Type B pancreatic cell (in vitro differentiated cells): ENCODE measurements around the gene HTR1D. TPM values are rescaled to one million over a fixed set of nuclear protein-coding genes. Genes with fewer than 3 reads are reported as not detected.

Experiments
- DNase-seq: peaks from one replicate; pipeline ENCODE4 v3.0.0; 2021; ENCODE audit warnings: mixed read lengths; ENCODE audit not compliant: unreplicated experiment; ENCODE audit errors: extremely low spot score
- H3K27ac Mint-ChIP-seq: 2 replicates; pipeline ENCODE4 v1.8.0; 2021; ENCODE audit warnings: mild to moderate bottlenecking, mixed read lengths
- H3K27me3 Mint-ChIP-seq: 2 replicates; pipeline ENCODE4 v1.8.0; 2021; ENCODE audit warnings: mixed read lengths
- H3K36me3 Mint-ChIP-seq: 2 replicates; pipeline ENCODE4 v1.8.0; 2021; ENCODE audit warnings: mixed read lengths
- H3K4me1 Mint-ChIP-seq: one replicate; pipeline ENCODE4 v1.8.0; 2021; ENCODE audit warnings: mixed read lengths; ENCODE audit not compliant: unreplicated experiment
- H3K4me3 Mint-ChIP-seq: 2 replicates; pipeline ENCODE4 v1.8.0; 2021; ENCODE audit warnings: mild to moderate bottlenecking, mixed read lengths
- H3K9me3 Mint-ChIP-seq: 2 replicates; pipeline ENCODE4 v1.8.0; 2021; ENCODE audit warnings: mixed read lengths
- CTCF ChIP-seq: fragments of 200-600 bp; sonication (generic); conservative IDR thresholded peaks from 2 replicates; pipeline ENCODE4 v1.5.0; 2021; ENCODE audit warnings: antibody characterized with exemption, mild to moderate bottlenecking
- total RNA-seq: library from RNA; stranded (reverse); gene quantifications from 2 replicates; pipeline ENCODE4 v1.2.1, GENCODE V29; 2021; ENCODE audit warnings: low replicate concordance

The HTR1D gene
- total RNA-seq, 1 donor from 2014 or later = 0.92 TPM

GRCh38 chr1:23188434-23188884, 28.8 kb downstream of the HTR1D start:
- no peak for TF ChIP-seq CTCF
- peak overlapping the region; percentile 93 for H3K27ac Mint-ChIP-seq
- no peak for DNase-seq

DNA sequence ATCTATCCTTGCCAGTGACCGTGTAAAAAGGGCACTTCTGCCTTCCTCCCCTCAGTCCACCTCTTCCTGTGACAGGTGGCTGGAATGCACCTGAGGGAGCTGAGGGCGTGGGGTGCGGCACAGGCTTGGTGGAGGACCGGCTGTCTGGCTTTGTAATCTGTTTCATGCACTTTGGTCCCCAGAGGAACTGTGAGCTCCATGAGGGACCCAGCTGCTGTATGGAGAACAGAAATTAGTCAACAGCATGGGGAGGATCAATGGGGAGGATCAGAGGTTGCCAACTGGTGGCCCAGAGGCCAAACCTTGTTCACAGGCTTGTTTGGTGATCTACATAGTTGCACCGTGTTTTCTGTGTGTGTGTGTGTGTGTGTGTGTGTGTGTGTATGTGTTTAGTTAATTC, 29.7 kb downstream of the HTR1D start:
- Mint-ChIP-seq H3K9me3 (no peaks in the 10 kb centered on the region), H3K36me3 (no peaks in the 10 kb centered on the region), H3K4me1 (no peaks in the 10 kb centered on the region), H3K27me3 (peaks cover 13% of the 10 kb centered on the region), H3K27ac (peak overlapping the region; percentile 93), H3K4me3 (no peak overlapping the region)
- DNase-seq = no peak
- TF ChIP-seq CTCF = no peak

More at GRCh38 chr1:23188434-23188884, 28.8 kb downstream of the HTR1D start:
- no peak overlapping the region for H3K4me3 Mint-ChIP-seq
- H3K9me3 Mint-ChIP-seq = no peaks in the 10 kb centered on the region
- no peaks in the 10 kb centered on the region for H3K36me3 Mint-ChIP-seq
- H3K4me1 Mint-ChIP-seq = no peaks in the 10 kb centered on the region
- H3K27me3 Mint-ChIP-seq = peaks cover 10% of the 10 kb centered on the region

DNA sequence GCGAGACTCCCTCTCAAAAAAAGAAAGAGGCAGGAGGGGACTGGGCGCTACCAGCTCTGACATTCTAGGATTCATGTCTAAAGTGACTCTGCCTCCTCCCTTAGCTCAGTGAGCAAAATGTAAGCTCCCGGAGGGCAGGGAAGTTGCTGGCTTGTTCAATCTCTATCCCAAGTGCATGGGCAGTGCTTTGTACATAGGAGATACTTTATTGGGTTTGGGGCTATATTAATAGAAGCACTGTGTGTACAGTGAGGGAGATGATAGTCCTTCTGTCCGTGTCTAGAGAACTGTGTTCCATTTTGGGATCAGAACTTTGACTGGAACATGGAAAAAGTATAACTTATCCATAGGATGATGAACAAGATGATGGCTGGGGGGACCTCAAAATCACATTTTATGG, 31.9 kb downstream of the HTR1D start:
- H3K27ac Mint-ChIP-seq = peak overlapping the region; percentile 61
- DNase-seq = no peak
- H3K4me3 Mint-ChIP-seq = no peak overlapping the region

GRCh38 chr1:23184212-23184934, 32.9 kb downstream of the HTR1D start:
- H3K27ac Mint-ChIP-seq = peak overlapping the region; percentile 61
- no peak for DNase-seq
- H3K4me3 Mint-ChIP-seq = peak overlapping the region; percentile 77

More for the DNA sequence above, 31.9 kb downstream of the HTR1D start:
- TF ChIP-seq CTCF = no peak
- H3K36me3 Mint-ChIP-seq = no peaks in the 10 kb centered on the region
- no peaks in the 10 kb centered on the region for H3K9me3 Mint-ChIP-seq
- no peaks in the 10 kb centered on the region for H3K4me1 Mint-ChIP-seq
- H3K27me3 Mint-ChIP-seq = peaks cover 13% of the 10 kb centered on the region

DNA sequence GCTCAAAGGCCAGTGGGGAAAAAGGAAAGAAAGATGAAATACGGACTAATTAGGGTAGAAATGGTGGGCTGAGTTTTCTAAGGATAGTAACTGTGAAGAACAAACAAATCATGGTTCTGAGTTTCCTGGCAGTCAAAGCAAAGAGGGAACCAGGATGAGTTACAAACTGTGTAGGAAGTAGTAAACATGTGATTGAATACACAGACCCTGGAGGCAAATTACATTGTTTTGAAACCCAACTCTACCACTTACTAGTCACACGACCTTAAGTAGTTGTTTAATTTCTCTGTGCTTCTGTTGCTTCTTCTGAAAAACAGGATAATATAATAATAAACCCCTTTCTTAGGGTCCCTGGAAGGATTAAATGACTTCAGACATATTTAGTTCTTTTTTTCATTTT, 37.4 kb downstream of the HTR1D start:
- H3K36me3 Mint-ChIP-seq = no peaks in the 10 kb centered on the region
- peaks cover 28% of the 10 kb centered on the region for H3K27me3 Mint-ChIP-seq
- no peak overlapping the region for H3K27ac Mint-ChIP-seq

More at GRCh38 chr1:23184212-23184934, 32.9 kb downstream of the HTR1D start:
- no peaks in the 10 kb centered on the region for H3K4me1 Mint-ChIP-seq
- TF ChIP-seq CTCF = peak; percentile 93
- H3K36me3 Mint-ChIP-seq = no peaks in the 10 kb centered on the region
- H3K27me3 Mint-ChIP-seq = peaks cover 13% of the 10 kb centered on the region
- H3K9me3 Mint-ChIP-seq = no peaks in the 10 kb centered on the region

More for the DNA sequence above, 37.4 kb downstream of the HTR1D start:
- Mint-ChIP-seq H3K4me3 (no peak overlapping the region), H3K4me1 (no peaks in the 10 kb centered on the region), H3K9me3 (no peaks in the 10 kb centered on the region)
- no peak for TF ChIP-seq CTCF
- DNase-seq = no peak
